GM19035 (cell line): ENCODE measurements around the gene PCSK7.

ENCODE experiments used
- ATAC-seq: cut with Tn5 transposase; IDR thresholded peaks from one replicate; pipeline ENCODE4 v1.9.1; 2021; ENCODE audit not compliant: unreplicated experiment

The PCSK7 gene

DNA sequence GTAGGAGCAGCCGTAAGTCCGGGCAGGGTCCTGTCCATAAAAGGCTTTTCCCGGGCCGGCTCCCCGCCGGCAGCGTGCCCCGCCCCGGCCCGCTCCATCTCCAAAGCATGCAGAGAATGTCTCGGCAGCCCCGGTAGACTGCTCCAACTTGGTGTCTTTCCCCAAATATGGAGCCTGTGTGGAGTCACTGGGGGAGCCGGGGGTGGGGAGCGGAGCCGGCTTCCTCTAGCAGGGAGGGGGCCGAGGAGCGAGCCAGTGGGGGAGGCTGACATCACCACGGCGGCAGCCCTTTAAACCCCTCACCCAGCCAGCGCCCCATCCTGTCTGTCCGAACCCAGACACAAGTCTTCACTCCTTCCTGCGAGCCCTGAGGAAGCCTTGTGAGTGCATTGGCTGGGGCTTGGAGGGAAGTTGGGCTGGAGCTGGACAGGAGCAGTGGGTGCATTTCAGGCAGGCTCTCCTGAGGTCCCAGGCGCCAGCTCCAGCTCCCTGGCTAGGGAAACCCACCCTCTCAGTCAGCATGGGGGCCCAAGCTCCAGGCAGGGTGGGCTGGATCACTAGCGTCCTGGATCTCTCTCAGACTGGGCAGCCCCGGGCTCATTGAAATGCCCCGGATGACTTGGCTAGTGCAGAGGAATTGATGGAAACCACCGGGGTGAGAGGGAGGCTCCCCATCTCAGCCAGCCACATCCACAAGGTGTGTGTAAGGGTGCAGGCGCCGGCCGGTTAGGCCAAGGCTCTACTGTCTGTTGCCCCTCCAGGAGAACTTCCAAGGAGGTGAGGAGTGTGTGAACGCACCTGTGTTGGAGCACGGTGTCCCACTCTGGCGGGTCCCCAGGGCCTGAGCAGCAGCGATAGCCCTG is 32.6 kb downstream of the PCSK7 start, which contains the start of gene TAGLN:
Gene TAGLN, plus strand, starts transcription at position 318 of the 863 bp plus-strand sequence. CDS start 3,644 bp downstream, outside the sequence.
- no peak for ATAC-seq

GRCh38 chr11:117198613-117199012 is 33.3 kb downstream of the PCSK7 start:
- ATAC-seq: no peak

DNA sequence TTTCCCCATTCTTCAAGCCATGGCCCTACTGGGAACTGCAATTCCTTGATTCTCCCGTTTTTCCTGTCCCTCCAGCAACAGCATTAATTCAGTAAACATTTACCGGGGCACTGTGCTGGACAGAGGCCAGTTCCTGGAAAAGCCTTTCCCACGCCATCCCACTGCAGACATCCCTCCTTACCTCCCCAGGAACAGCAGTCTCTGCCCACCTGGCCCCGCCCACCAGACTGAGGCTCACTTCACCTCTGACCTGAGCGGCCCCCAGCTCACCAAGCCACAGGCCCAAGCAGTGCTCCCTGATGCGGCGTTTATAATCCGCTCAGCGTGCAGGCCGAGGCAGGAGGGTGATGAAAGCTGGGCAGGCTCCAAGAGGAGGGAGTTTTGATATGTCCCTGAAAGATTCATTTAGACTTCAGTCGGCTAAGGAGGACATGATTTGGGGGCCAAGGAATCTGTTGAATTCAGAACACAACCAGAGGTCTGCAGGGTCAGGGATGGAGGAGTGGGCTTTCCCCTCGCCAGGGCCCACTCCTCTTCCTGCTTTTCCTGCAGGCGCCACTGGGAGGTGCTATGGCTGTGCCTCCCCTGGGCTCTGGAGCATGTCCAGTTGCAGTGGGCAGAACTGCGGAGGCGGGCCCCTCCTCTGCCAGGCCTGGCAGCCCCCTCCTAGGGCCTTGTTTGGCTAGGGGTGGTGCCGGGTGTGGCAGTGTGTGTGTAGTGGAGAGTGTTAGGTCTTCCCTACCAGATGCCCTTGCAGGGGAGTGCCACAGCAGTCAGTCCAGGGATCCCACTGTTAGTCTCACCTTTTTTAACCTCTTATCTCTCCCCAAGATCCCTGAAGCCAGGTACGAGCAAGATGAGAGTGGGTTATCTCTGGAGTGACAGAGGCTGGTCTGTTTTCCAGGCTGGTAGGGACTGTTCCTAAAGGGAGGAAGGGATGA is 34.1 kb downstream of the PCSK7 start:
- ATAC-seq: no peak

DNA sequence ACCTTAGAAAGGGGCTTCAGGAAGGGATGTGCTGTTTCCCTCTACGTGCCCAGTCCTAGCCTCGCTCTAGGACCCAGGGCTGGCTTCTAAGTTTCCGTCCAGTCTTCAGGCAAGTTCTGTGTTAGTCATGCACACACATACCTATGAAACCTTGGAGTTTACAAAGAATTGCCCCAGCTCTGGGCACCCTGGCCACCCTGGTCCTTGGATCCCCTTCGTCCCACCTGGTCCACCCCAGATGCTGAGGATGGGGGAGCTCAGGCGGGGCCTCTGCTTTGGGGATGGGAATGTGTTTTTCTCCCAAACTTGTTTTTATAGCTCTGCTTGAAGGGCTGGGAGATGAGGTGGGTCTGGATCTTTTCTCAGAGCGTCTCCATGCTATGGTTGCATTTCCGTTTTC is 34.9 kb downstream of the PCSK7 start:
- ATAC-seq: no peak

GRCh38 chr11:117195761-117196160 is 36.1 kb downstream of the PCSK7 start:
- no peak for ATAC-seq

DNA sequence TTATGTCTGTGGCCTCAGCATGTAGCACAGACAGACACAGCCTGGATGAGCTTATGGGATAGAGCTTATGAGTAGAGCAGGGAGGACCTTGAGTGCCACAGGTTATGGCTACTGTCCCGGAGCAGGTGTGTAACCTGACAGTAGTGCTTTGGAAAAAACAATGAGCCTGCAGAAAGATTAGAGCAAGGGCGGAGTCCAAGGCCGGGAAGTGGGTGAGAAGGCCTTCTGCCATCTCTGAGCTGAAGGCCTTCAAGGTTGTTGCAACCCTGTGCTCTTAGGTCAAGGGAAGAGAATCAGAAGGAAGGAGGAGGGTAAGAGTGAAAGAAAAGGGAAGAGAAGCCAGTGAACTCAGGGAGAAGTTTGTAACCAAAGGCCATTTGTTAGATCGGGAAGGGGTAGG is 36.6 kb downstream of the PCSK7 start:
- ATAC-seq: no peak

DNA sequence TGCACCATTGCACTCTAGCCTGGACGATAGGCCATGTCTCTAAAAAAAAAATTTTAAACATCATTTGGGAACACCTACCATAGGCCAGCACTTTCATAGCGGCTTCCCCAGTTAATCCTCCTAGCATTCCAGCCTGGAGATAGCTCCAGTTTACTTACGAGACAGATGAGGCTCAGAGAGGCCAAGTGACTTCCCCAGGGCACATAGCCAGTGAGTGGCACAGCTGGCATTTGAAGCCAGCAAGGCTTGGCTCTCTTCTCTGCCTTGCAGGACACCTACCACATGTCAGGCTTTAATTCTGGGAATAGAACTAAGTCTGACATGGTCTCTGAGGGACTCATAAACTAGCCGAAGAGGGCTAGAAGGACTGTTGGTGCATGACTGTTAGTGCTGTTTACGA is 37.6 kb downstream of the PCSK7 start:
- no peak for ATAC-seq

- ATAC-seq: no peak
Measured at GRCh38 chr11:117193130-117194020, 38.5 kb downstream of the PCSK7 start.

- no peak for ATAC-seq
Measured at GRCh38 chr11:117192401-117192875, 39.4 kb downstream of the PCSK7 start.

- ATAC-seq: no peak
Measured at GRCh38 chr11:117191680-117192400, 40.0 kb downstream of the PCSK7 start.

DNA sequence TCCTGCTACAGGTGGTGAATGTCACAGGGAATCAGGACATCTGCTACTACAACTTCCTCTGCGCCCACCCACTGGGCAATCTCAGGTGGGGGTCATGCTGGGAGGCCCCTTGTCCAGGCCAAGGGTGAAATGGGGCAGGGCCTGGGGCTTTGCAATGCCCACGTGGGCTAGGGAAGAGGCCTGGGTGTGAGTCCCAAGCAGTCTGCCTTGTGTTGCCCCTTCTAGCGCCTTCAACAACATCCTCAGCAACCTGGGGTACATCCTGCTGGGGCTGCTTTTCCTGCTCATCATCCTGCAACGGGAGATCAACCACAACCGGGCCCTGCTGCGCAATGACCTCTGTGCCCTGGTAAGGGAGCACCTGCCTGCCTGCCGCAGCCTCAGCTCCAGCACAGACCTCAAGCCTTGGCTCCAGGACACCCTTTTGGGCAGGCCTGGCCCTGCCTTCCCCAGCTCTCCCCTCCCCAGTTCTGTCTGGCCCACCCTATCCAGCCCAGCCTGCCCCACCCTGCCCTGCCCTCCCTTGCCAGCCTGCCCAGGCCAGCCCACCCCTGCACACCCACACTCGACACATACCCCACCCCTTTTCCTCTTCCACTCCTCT is 41.8 kb downstream of the PCSK7 start:
- ATAC-seq: no peak

- no peak for ATAC-seq
Measured at GRCh38 chr11:117189191-117189940, 42.5 kb downstream of the PCSK7 start.

- ATAC-seq: no peak
Measured at GRCh38 chr11:117188620-117189081, 43.2 kb downstream of the PCSK7 start.

DNA sequence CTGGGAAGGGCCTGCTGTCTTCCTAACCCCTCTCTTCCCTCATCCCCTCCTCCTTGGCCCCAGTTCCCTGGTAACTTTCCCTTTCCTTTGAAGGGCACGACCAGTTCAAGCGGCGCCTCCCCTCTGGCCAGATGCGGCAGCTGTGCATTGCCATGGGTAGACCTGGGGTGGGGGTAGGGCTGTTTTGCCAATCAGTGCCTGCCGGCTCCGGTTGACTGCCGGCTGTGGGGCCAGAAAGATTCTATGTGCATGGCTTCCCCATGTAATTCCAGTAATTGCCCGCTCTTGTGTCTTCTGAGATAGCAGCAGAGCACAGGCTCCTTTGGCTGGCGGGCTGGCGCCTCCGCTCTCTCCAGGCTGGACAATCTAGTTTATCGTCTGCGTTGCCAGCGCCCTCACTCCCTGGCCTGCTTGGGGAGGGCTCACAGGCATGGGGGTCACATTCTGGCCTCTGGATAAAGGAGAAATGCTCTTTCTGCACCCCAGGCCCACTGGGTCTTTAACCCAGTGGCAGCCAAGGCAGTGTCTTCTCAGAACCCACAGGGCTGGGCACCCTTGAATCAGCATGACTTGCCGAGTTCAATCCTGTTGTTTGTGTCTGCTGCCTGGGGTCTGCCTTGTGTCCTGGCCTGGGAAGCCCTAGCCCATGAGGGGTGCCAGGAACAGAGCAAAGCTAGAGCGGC is 43.9 kb downstream of the PCSK7 start:
- no peak for ATAC-seq

DNA sequence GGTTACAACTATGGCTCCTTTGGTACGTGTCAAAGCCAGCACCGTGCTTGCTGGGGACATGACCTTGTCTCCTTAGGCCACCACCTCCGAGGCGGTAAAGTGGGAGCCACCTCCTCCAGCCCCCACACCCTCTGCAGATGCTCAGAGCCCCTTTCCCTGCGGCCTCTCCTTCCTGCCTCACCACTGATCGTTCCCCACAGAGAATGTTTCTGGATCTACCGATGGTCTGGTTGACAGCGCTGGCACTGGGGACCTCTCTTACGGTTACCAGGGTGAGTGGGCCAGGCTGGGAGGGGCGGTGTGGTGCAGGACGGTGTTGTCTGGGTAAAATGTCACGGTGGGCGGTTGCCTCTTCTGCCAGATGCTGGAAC is 44.5 kb downstream of the PCSK7 start:
- no peak for ATAC-seq

DNA sequence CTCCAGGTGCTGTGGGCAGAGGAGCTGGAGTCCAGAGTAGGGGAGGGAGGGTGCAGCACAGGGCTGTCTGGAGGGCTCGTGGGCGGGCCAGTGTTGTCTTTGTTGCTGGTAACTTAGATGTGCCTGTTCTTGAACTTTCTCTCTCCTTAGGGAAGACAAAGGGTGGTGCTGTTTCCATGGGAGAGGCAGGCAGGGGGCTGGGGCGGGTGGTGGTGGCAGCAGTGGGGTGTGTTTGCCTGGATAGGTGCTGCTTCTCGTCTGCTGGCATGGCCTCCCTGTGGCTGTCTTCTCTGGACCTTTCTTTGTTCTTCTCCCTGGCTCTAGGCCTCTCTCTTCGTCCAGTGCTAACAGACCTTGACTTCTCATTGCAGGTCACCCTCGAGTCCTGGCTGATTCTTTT is 44.9 kb downstream of the PCSK7 start:
- no peak for ATAC-seq

DNA sequence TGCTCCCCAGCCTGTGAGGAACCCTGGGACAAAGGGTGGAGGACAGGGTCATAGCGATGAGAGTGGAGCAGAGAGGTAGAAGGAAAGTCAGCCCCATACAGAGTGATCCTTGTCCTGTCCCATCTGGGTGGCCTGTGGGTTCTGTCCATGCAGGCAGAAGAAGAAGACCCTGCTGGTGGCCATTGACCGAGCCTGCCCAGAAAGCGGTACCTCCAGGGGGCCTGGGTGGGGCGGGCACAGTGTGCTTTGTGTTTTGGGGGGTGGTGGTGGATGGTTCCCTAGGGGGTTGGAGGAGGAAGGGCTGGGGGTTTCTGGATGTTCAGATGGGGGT is 45.5 kb downstream of the PCSK7 start:
- no peak for ATAC-seq

GRCh38 chr11:117185736-117186430 is 46.0 kb downstream of the PCSK7 start:
- ATAC-seq: no peak
